Mesothelial cell of epicardium (in vitro differentiated cells): ENCODE results near the gene MAGI2. TPM values are rescaled to one million over a fixed set of nuclear protein-coding genes. Genes with fewer than 3 reads are reported as not detected.

Source experiments
- DNase-seq, 2 experiments: peaks; one replicate each; pipeline ENCODE4 v3.0.0; 2021; ENCODE audit warnings: low spot score in 2 of 2; ENCODE audit not compliant: unreplicated experiment in 2 of 2
- H3K27ac Mint-ChIP-seq: 2 replicates; pipeline ENCODE4 v1.8.0; 2021; ENCODE audit warnings: mixed read lengths
- H3K27me3 Mint-ChIP-seq: 2 replicates; pipeline ENCODE4 v1.8.0; 2021; ENCODE audit warnings: low read depth, mixed read lengths
- H3K36me3 Mint-ChIP-seq: 2 replicates; pipeline ENCODE4 v1.8.0; 2021; ENCODE audit warnings: mixed read lengths
- H3K4me1 Mint-ChIP-seq: 2 replicates; pipeline ENCODE4 v1.8.0; 2021; ENCODE audit warnings: mixed read lengths
- H3K4me3 Mint-ChIP-seq: 2 replicates; pipeline ENCODE4 v1.8.0; 2021; ENCODE audit warnings: mild to moderate bottlenecking, moderate library complexity, mixed read lengths
- H3K9me3 Mint-ChIP-seq: 2 replicates; pipeline ENCODE4 v1.8.0; 2021; ENCODE audit warnings: mixed read lengths
- total RNA-seq: library from RNA; stranded (reverse); gene quantifications from 3 replicates; pipeline ENCODE4 v1.2.1, GENCODE V29; 2021
- TF ChIP-seq, protein P1 (sequence below): fragments of 200-600 bp; sonication (generic); IDR thresholded peaks from one replicate; pipeline ENCODE4 v1.5.0; 2021; ENCODE audit warnings: antibody characterized with exemption; ENCODE audit not compliant: unreplicated experiment

Gene MAGI2
- total RNA-seq, 1 donor from 2014 or later = 38.4 TPM

DNA sequence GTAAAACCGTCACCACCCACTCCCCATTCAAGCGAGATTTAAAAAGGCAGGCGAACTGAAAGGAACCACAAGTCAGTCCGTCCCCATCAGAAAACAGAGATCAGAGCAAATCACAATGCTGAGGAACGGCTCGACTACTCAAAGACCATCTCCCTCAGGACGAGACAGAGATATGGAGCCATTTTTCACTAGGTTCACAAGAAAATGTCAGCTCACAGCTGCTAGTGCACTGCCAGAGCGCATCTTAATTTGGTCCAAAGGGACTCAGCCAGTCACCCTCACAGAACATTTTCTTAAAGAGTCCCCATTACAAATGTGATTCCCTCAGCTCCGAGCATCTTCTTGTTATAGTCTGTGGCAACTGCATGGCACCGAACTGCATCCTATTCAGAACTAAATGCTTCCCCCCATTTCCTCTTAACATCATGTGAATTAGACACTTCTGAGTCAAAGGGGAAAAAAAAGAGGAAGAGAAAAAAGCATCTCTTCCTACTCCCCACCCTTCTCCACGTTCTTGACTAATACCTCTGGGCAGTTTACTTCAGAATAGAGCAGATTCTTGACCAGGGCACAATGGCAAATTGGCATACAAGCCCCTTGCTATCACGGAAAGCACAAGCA is 683.9 kb downstream of the MAGI2 start:
- Mint-ChIP-seq H3K4me3 (no peak overlapping the region), H3K36me3 (no peaks in the 10 kb centered on the region), H3K27ac (no peak overlapping the region), H3K9me3 (no peaks in the 10 kb centered on the region), H3K27me3 (peaks cover 17% of the 10 kb centered on the region), H3K4me1 (peaks cover 10% of the 10 kb centered on the region)
- TF ChIP-seq, protein P1, sequence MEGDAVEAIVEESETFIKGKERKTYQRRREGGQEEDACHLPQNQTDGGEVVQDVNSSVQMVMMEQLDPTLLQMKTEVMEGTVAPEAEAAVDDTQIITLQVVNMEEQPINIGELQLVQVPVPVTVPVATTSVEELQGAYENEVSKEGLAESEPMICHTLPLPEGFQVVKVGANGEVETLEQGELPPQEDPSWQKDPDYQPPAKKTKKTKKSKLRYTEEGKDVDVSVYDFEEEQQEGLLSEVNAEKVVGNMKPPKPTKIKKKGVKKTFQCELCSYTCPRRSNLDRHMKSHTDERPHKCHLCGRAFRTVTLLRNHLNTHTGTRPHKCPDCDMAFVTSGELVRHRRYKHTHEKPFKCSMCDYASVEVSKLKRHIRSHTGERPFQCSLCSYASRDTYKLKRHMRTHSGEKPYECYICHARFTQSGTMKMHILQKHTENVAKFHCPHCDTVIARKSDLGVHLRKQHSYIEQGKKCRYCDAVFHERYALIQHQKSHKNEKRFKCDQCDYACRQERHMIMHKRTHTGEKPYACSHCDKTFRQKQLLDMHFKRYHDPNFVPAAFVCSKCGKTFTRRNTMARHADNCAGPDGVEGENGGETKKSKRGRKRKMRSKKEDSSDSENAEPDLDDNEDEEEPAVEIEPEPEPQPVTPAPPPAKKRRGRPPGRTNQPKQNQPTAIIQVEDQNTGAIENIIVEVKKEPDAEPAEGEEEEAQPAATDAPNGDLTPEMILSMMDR = no peak
- DNase-seq = no peak

DNA sequence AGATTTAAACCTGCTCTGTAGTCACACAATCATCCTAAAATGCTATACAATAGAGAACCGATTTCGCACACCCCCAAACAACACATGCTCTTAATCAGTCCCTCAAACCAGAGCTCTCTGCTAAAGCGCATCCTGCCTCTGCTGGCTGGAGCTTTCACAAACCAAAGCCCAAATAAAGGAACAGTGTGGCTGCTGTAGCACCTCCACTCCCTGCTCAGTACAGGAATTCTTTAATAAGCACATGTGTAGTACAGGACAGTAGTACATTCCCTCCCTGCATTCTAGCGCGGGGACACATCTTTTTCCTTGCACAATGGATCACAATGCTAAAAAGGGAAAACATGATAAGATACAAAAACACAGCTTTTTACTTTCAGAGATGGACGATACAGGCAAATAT is 684.6 kb downstream of the MAGI2 start:
- no peak overlapping the region for H3K4me3 Mint-ChIP-seq
- TF ChIP-seq, protein P1 = no peak
- no peak for DNase-seq
- peaks cover 10% of the 10 kb centered on the region for H3K4me1 Mint-ChIP-seq
- peaks cover 14% of the 10 kb centered on the region for H3K27me3 Mint-ChIP-seq
- H3K9me3 Mint-ChIP-seq = no peaks in the 10 kb centered on the region
- H3K27ac Mint-ChIP-seq = no peak overlapping the region
- H3K36me3 Mint-ChIP-seq = no peaks in the 10 kb centered on the region

DNA sequence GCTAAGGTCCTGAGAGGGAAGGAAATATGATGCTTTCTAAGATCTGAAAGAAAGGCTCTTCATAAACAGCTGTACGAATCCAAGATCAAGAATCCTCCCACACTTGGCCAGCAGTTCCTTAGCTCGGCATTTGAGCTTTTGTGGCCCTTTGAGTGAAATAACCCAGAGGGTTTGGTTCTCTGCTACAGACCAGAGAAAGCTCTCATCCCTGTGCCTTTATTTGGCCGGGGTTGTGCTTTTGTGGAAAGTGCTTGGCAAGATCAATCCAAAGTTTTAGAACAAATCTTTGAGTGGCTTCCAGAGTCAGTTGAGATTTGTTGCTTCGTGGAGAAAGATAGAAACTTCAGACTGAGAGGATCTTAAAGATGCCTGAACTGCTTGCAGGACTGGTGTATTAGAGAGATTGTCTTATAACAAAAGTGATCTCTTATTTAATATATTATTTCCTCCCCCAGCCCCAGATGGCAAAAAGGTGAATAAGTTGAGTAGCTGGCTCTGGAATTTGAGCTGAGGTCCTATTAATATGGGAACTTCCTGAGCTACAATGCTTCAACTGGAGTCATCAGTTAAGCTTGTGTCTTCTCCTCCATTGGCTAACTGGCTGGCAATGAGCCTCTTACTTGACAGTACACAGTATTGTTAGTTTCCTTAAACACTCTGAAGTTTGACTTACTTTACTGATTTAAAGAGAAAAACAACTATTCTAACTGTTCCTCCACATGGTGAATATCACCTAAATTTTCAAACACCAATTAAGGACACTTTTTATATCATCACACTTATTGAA is 687.3 kb downstream of the MAGI2 start:
- TF ChIP-seq, protein P1 = no peak
- Mint-ChIP-seq H3K36me3 (no peaks in the 10 kb centered on the region), H3K27me3 (peaks cover 2% of the 10 kb centered on the region), H3K4me3 (no peak overlapping the region), H3K9me3 (no peaks in the 10 kb centered on the region), H3K4me1 (peaks cover 9% of the 10 kb centered on the region), H3K27ac (no peak overlapping the region)
- DNase-seq = no peak

DNA sequence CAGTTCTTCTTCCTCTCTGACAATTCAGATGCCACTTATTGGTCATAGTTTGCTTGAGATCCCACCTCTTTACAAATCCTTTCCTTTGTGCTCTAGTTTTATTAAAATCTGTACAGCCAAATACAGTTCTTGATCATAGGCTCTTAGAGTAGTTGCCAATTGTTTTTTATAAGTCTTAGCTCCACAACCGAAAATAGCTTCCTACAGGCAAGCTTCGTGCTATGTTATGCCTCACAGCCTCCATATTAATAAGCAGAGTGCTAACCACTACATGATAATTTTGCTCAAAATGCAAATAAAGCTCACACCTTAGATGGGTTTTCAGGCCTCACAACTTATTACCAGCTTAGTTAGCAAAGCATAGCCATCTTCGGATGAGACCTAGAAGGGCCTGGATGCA is 688.9 kb downstream of the MAGI2 start:
- TF ChIP-seq, protein P1 = no peak
- peaks cover 2% of the 10 kb centered on the region for H3K27me3 Mint-ChIP-seq
- no peak for DNase-seq
- H3K4me1 Mint-ChIP-seq = peaks cover 6% of the 10 kb centered on the region
- no peak overlapping the region for H3K4me3 Mint-ChIP-seq
- H3K9me3 Mint-ChIP-seq = no peaks in the 10 kb centered on the region
- H3K27ac Mint-ChIP-seq = no peak overlapping the region
- no peaks in the 10 kb centered on the region for H3K36me3 Mint-ChIP-seq

DNA sequence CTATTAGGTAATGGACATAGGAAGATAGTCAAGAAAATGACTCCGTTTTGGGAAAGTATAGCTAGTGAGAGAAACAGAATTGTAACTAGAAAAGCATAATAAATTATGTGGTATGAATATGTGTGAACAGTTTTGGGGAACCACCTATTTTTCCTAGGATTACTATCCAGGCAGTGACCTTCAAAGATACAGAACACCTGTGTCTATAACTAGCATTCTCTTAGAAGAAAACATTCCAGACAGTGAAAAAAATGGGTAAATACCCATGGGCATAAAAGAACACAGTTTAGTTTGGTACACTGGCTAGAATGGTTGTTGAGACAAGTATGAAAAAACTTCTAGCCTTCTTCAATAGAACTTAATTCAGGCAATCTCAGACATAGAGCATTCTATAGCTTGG is 690.8 kb downstream of the MAGI2 start:
- no peaks in the 10 kb centered on the region for H3K36me3 Mint-ChIP-seq
- peaks cover 6% of the 10 kb centered on the region for H3K4me1 Mint-ChIP-seq
- no peak overlapping the region for H3K4me3 Mint-ChIP-seq
- TF ChIP-seq, protein P1 = no peak
- H3K27me3 Mint-ChIP-seq = peaks cover 2% of the 10 kb centered on the region
- DNase-seq = no peak
- H3K9me3 Mint-ChIP-seq = no peaks in the 10 kb centered on the region
- H3K27ac Mint-ChIP-seq = no peak overlapping the region
